Measurements from ENCODE around the gene CLDN9.

The CLDN9 gene

DNA sequence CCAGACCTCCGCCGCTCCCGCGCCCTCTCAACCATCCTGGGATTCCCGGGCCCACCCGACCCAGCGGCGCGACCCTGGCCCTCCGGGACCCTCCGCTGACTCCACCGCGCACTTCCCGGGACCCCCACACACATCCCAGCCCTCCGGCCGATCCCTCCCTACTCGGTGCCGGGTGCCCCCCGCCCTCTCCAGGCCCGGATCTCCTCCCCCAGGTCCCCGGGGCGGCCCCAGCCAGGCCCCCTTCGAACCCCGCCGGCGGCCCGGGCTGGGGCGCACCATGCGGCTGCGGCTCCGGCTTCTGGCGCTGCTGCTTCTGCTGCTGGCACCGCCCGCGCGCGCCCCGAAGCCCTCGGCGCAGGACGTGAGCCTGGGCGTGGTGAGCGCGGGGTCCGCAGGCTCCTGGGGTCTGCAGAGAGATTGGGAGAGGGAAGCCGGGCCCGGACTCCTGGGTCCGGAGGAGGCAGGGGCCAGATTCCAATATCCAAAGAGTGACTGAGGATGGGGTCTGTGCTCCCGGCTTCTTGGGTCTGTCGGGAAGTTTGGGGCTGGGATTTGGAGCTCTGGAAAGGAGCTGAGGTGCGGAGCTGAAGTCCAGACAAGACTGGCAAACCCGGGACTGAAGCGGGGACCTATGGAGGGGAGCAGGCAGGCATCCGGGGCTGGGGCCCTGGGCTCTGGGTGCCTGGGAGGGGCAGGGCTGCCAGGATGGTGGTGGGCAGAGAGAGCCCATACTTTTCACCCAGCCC is 34.1 kb downstream of the CLDN9 start:
- Histone ChIP-seq H2BK120ac (ENCODE audit: low read depth, low read length) (no peak overlapping the region), H3K4me3 (ENCODE audit: insufficient read depth in 1 of 2, low read depth in 1 of 2, low read length in 2 of 2) (peak overlapping the region in 1 of 2 experiments; percentile 52), H3K4me1 (ENCODE audit: control insufficient read depth, insufficient read depth, low read depth, low read length) (peaks cover 16% of the 10 kb centered on the region), H3K27ac (ENCODE audit: low read length, poor library complexity, severe bottlenecking) (no peak overlapping the region), H3K23ac (ENCODE audit: low read length in 2 of 2) (no peak overlapping the region), H3K79me1 (replicated peaks; ENCODE audit: low read length, poor library complexity, severe bottlenecking) (no peaks in the 10 kb centered on the region), H3K4me2 (ENCODE audit: low read length, poor library complexity, severe bottlenecking) (peak overlapping the region; percentile 94), H3K9me3 (ENCODE audit: control insufficient read depth, low read length) (no peaks in the 10 kb centered on the region), H2BK12ac (ENCODE audit: low read length in 2 of 2) (no peak overlapping the region), H3K27me3 (ENCODE audit: control insufficient read depth in 1 of 2, insufficient read depth in 1 of 2, low read length in 2 of 2) (peaks cover 80 to 82% of the 10 kb centered on the region in 2 experiments), H3K9ac (ENCODE audit: low read length) (no peak overlapping the region), H3K4ac (ENCODE audit: low read depth in 1 of 2, low read length in 2 of 2) (no peak overlapping the region), H4K8ac (ENCODE audit: low read length) (no peak overlapping the region), H2AK5ac (ENCODE audit: low read length, severe bottlenecking) (no peak overlapping the region), H3K36me3 (ENCODE audit: control insufficient read depth in 1 of 2, insufficient read depth in 2 of 2, low read depth in 1 of 2, low read length in 2 of 2) (no peaks in the 10 kb centered on the region), H2AFZ (ENCODE audit: low read depth, low read length) (no peak overlapping the region), H4K91ac (ENCODE audit: low read length) (no peak overlapping the region), H2BK5ac (ENCODE audit: low read depth, low read length, poor library complexity, severe bottlenecking) (no peak overlapping the region), H3K14ac (ENCODE audit: low read length in 2 of 2) (no peak overlapping the region), H2BK15ac (ENCODE audit: low read depth, poor library complexity, severe bottlenecking) (no peak overlapping the region), H3K18ac (ENCODE audit: low read depth in 1 of 2, low read length in 2 of 2) (no peak overlapping the region)
- WGBS, result 2% methylated on average over 47 of the region's 54 CpGs
- no peak for DNase-seq

DNA sequence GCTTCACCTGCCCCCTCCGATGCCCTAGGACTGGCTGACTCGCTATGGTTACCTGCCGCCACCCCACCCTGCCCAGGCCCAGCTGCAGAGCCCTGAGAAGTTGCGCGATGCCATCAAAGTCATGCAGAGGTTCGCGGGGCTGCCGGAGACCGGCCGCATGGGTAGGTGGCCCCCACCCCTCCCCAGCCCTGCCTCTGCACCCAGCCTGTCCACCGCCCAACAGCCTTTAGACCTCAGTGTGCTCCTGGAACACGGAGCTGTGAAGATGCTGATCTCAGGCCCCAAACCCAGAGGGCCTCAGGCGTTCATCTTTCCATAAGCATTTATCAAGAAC is 34.6 kb downstream of the CLDN9 start:
- no peaks in the 10 kb centered on the region for H3K36me3 ChIP-seq (ENCODE audit: control insufficient read depth in 1 of 2, insufficient read depth in 2 of 2, low read depth in 1 of 2, low read length in 2 of 2)
- no peak overlapping the region for H4K91ac ChIP-seq (ENCODE audit: low read length)
- no peak overlapping the region for H2BK12ac ChIP-seq (ENCODE audit: low read length in 2 of 2)
- no peak overlapping the region for H3K18ac ChIP-seq (ENCODE audit: low read depth in 1 of 2, low read length in 2 of 2)
- no peak overlapping the region for H2AFZ ChIP-seq (ENCODE audit: low read depth, low read length)
- H2BK15ac ChIP-seq (ENCODE audit: low read depth, poor library complexity, severe bottlenecking), result no peak overlapping the region
- H2AK5ac ChIP-seq (ENCODE audit: low read length, severe bottlenecking), result no peak overlapping the region
- no peak overlapping the region for H3K4ac ChIP-seq (ENCODE audit: low read depth in 1 of 2, low read length in 2 of 2)
- H3K79me1 ChIP-seq (replicated peaks; ENCODE audit: low read length, poor library complexity, severe bottlenecking), result no peaks in the 10 kb centered on the region
- H3K9ac ChIP-seq (ENCODE audit: low read length), result no peak overlapping the region
- H3K4me2 ChIP-seq (ENCODE audit: low read length, poor library complexity, severe bottlenecking), result no peak overlapping the region
- H3K14ac ChIP-seq (ENCODE audit: low read length in 2 of 2), result no peak overlapping the region
- peaks cover 80 to 82% of the 10 kb centered on the region in 2 experiments for H3K27me3 ChIP-seq (ENCODE audit: control insufficient read depth in 1 of 2, insufficient read depth in 1 of 2, low read length in 2 of 2)
- no peak overlapping the region for H2BK5ac ChIP-seq (ENCODE audit: low read depth, low read length, poor library complexity, severe bottlenecking)
- no peak overlapping the region for H3K23ac ChIP-seq (ENCODE audit: low read length in 2 of 2)
- no peak overlapping the region for H3K4me3 ChIP-seq (ENCODE audit: insufficient read depth in 1 of 2, low read depth in 1 of 2, low read length in 2 of 2)
- no peak overlapping the region for H3K27ac ChIP-seq (ENCODE audit: low read length, poor library complexity, severe bottlenecking)
- no peaks in the 10 kb centered on the region for H3K9me3 ChIP-seq (ENCODE audit: control insufficient read depth, low read length)
- H2BK120ac ChIP-seq (ENCODE audit: low read depth, low read length), result no peak overlapping the region
- 25% methylated on average over 13 of the region's 13 CpGs for WGBS
- H4K8ac ChIP-seq (ENCODE audit: low read length), result no peak overlapping the region
- H3K4me1 ChIP-seq (ENCODE audit: control insufficient read depth, insufficient read depth, low read depth, low read length), result peaks cover 16% of the 10 kb centered on the region
- DNase-seq, result no peak

DNA sequence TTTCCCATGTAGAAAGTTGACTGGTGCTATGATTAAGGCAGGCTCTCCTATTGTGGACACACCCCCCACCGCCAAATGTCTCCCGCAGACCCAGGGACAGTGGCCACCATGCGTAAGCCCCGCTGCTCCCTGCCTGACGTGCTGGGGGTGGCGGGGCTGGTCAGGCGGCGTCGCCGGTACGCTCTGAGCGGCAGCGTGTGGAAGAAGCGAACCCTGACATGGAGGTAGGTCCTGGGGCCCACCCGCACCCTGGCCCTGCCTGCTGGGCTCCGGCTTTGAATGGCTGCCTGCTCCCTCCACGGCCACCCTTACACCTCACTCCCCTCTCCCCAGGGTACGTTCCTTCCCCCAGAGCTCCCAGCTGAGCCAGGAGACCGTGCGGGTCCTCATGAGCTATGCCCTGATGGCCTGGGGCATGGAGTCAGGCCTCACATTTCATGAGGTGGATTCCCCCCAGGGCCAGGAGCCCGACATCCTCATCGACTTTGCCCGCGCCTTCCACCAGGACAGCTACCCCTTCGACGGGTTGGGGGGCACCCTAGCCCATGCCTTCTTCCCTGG is 37.3 kb downstream of the CLDN9 start:
- H2BK15ac ChIP-seq (ENCODE audit: low read depth, poor library complexity, severe bottlenecking), result no peak overlapping the region

DNA sequence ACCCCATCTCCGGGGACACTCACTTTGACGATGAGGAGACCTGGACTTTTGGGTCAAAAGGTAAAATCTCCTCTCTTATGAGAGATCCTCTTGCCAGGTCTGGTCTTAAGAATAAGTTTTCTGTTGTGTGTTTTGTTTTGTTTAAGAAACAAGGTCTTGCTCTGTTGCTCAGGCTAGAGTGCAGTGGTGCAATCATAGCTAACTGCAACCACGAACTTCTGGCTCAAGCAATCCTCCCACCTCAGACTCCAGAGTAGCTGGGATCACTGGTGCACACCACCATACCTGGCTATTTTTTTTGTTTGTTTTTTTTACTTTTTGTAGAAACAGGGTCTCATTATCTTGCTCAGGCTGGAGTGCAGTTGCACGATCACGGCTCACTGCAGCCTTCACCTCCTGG is 37.8 kb downstream of the CLDN9 start:
- Histone ChIP-seq H2AK5ac (ENCODE audit: low read length, severe bottlenecking) (no peak overlapping the region), H3K27me3 (ENCODE audit: control insufficient read depth in 1 of 2, insufficient read depth in 1 of 2, low read length in 2 of 2) (peaks cover 57 to 60% of the 10 kb centered on the region in 2 experiments), H4K91ac (ENCODE audit: low read length) (no peak overlapping the region), H2BK120ac (ENCODE audit: low read depth, low read length) (no peak overlapping the region), H3K4me2 (ENCODE audit: low read length, poor library complexity, severe bottlenecking) (no peak overlapping the region), H3K9ac (ENCODE audit: low read length) (no peak overlapping the region), H2BK12ac (ENCODE audit: low read length in 2 of 2) (no peak overlapping the region), H3K23ac (ENCODE audit: low read length in 2 of 2) (no peak overlapping the region), H3K18ac (ENCODE audit: low read depth in 1 of 2, low read length in 2 of 2) (no peak overlapping the region), H2AFZ (ENCODE audit: low read depth, low read length) (no peak overlapping the region), H3K36me3 (ENCODE audit: control insufficient read depth in 1 of 2, insufficient read depth in 2 of 2, low read depth in 1 of 2, low read length in 2 of 2) (peaks cover 0 to 8% of the 10 kb centered on the region in 2 experiments), H3K14ac (ENCODE audit: low read length in 2 of 2) (no peak overlapping the region), H3K4ac (ENCODE audit: low read depth in 1 of 2, low read length in 2 of 2) (no peak overlapping the region), H3K79me1 (replicated peaks; ENCODE audit: low read length, poor library complexity, severe bottlenecking) (no peaks in the 10 kb centered on the region), H3K4me1 (ENCODE audit: control insufficient read depth, insufficient read depth, low read depth, low read length) (peaks cover 13% of the 10 kb centered on the region), H3K4me3 (ENCODE audit: insufficient read depth in 1 of 2, low read depth in 1 of 2, low read length in 2 of 2) (no peak overlapping the region), H4K8ac (ENCODE audit: low read length) (no peak overlapping the region), H3K9me3 (ENCODE audit: control insufficient read depth, low read length) (no peaks in the 10 kb centered on the region), H2BK5ac (ENCODE audit: low read depth, low read length, poor library complexity, severe bottlenecking) (no peak overlapping the region), H2BK15ac (ENCODE audit: low read depth, poor library complexity, severe bottlenecking) (no peak overlapping the region), H3K27ac (ENCODE audit: low read length, poor library complexity, severe bottlenecking) (no peak overlapping the region)
- no peak for DNase-seq
- WGBS, result 88% methylated on average over 5 of the region's 5 CpGs

More for the DNA sequence above, 37.3 kb downstream of the CLDN9 start:
- Histone ChIP-seq H3K27me3 (ENCODE audit: control insufficient read depth in 1 of 2, insufficient read depth in 1 of 2, low read length in 2 of 2) (peaks cover 61 to 64% of the 10 kb centered on the region in 2 experiments), H2BK120ac (ENCODE audit: low read depth, low read length) (no peak overlapping the region), H3K9ac (ENCODE audit: low read length) (no peak overlapping the region), H3K4me3 (ENCODE audit: insufficient read depth in 1 of 2, low read depth in 1 of 2, low read length in 2 of 2) (peak overlapping the region in 1 of 2 experiments; percentile 31), H2BK5ac (ENCODE audit: low read depth, low read length, poor library complexity, severe bottlenecking) (no peak overlapping the region), H3K36me3 (ENCODE audit: control insufficient read depth in 1 of 2, insufficient read depth in 2 of 2, low read depth in 1 of 2, low read length in 2 of 2) (peaks cover 0 to 6% of the 10 kb centered on the region in 2 experiments), H3K79me1 (replicated peaks; ENCODE audit: low read length, poor library complexity, severe bottlenecking) (no peaks in the 10 kb centered on the region), H3K23ac (ENCODE audit: low read length in 2 of 2) (no peak overlapping the region), H4K91ac (ENCODE audit: low read length) (peak overlapping the region; percentile 54), H3K4ac (ENCODE audit: low read depth in 1 of 2, low read length in 2 of 2) (no peak overlapping the region), H3K14ac (ENCODE audit: low read length in 2 of 2) (peak overlapping the region in 1 of 2 experiments; percentile 72), H3K4me2 (ENCODE audit: low read length, poor library complexity, severe bottlenecking) (no peak overlapping the region), H3K9me3 (ENCODE audit: control insufficient read depth, low read length) (no peaks in the 10 kb centered on the region), H3K27ac (ENCODE audit: low read length, poor library complexity, severe bottlenecking) (no peak overlapping the region), H3K18ac (ENCODE audit: low read depth in 1 of 2, low read length in 2 of 2) (no peak overlapping the region), H2AFZ (ENCODE audit: low read depth, low read length) (no peak overlapping the region), H3K4me1 (ENCODE audit: control insufficient read depth, insufficient read depth, low read depth, low read length) (peaks cover 16% of the 10 kb centered on the region), H4K8ac (ENCODE audit: low read length) (no peak overlapping the region), H2BK12ac (ENCODE audit: low read length in 2 of 2) (peak overlapping the region in 1 of 2 experiments; percentile 19), H2AK5ac (ENCODE audit: low read length, severe bottlenecking) (no peak overlapping the region)
- no peak for DNase-seq
- WGBS, result 89% methylated on average over 26 of the region's 26 CpGs
